ENCODE data around the gene GAB4. TPM values are rescaled to one million over a fixed set of nuclear protein-coding genes. Genes with fewer than 3 reads are reported as not detected.

GAB4 gene
- total and polyA plus RNA-seq, 10 of the 15 experiments (the other 5 are each of a cell fraction or from before 2014, with no cell fraction given) = not detected

GRCh38 chr22:16965560-16965959 is 42.5 kb downstream of the GAB4 start (continued):
- TF ChIP-seq MAX (IDR thresholded peaks at IDR 0.05; ENCODE audit: low read depth, low read length) (no peak), SMC3 (IDR thresholded peaks at IDR 0.05; ENCODE audit: borderline replicate concordance, low read length) (no peak), MTA2 (IDR thresholded peaks at IDR 0.05; ENCODE audit: low read depth) (no peak), ZBTB33 (IDR thresholded peaks at IDR 0.05) (no peak), RB1 (IDR thresholded peaks at IDR 0.05; ENCODE audit: borderline replicate concordance) (no peak), REST (IDR thresholded peaks at IDR 0.05; ENCODE audit: low read depth, low read length) (no peak)

DNA sequence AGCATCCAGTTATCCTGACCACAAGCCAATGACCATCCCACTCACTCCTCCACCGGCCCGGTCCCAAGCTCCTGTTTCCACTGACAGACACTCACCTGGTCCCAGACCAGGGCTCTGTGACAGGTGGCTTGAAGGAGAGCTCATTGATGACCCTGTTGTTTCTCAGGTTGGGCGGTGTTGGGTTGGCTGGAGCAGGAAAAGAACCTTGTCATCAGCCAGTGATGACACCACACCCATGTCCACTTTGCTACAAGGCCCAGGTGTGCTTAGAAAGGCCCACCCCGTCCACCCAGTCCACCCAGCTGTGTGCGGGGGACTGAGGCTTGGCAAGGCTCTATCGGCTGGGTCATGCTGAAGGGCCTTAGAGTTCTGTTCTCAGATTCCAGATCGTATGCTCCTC is 42.9 kb downstream of the GAB4 start:
- no peak overlapping the region for H3K4me3 ChIP-seq
- no peaks in the 10 kb centered on the region for H3K79me2 ChIP-seq (ENCODE audit: control insufficient read depth, insufficient read depth, low read length)
- no peak overlapping the region for H2AFZ ChIP-seq (ENCODE audit: control insufficient read depth, low read depth, low read length)
- ChIA-PET POLR2A (interaction anchor here (0.6 kb wide), 1 partner anchor 22 kb away, joined by 3 read pairs; no protein-coding TSS in a partner anchor), SMC1A (ENCODE audit: uncharacterized antibody, unreplicated experiment) (no interaction called here), CTCF (no interaction called here), RAD21 (ENCODE audit: unreplicated experiment) (interaction anchor here (0.8 kb wide), 1 partner anchor 537 kb away, joined by 3 read pairs; no protein-coding TSS in a partner anchor)
- no peaks in the 10 kb centered on the region for H3K27me3 ChIP-seq (replicated peaks in 1 of 2; ENCODE audit: control insufficient read depth in 2 of 2, insufficient read depth in 2 of 2, low read length in 1 of 2)
- no TSS peak for BruUV-seq (replicated peaks)
- H3K36me3 ChIP-seq (ENCODE audit: control insufficient read depth in 2 of 2, insufficient read depth in 2 of 2, low read length in 1 of 2) = no peaks in the 10 kb centered on the region
- H3K4me1 ChIP-seq (ENCODE audit: control insufficient read depth, insufficient read depth, low read length) = no peaks in the 10 kb centered on the region
- no peak for ATAC-seq
- no peak overlapping the region for H3K9ac ChIP-seq (ENCODE audit: control insufficient read depth, insufficient read depth, low read length)
- intact Hi-C loops (cut with micrococcal nuclease; ENCODE audit: unreplicated experiment) = no loop called here
- H3K9me3 ChIP-seq (replicated peaks; ENCODE audit: control insufficient read depth, insufficient read depth, low read length) = no peaks in the 10 kb centered on the region
- H4K20me1 ChIP-seq (ENCODE audit: control insufficient read depth, insufficient read depth) = no peaks in the 10 kb centered on the region
- no peak overlapping the region for H3K27ac ChIP-seq (ENCODE audit: control insufficient read depth, insufficient read depth)
- no peak overlapping the region for H3K4me2 ChIP-seq (ENCODE audit: control insufficient read depth, insufficient read depth)
- in situ Hi-C loops (cut with MboI) = no loop called here
- no peak for DNase-seq (ENCODE audit: low read depth, low spot score)
- WGBS (ENCODE audit: insufficient coverage, insufficient replicate concordance, low lambda C conversion rate, missing lambda C conversion rate) = 28% methylated on average over 7 of the region's 7 CpGs
- FAIRE-seq = no peak
- TF ChIP-seq POLR2A (IDR thresholded peaks at IDR 0.05; ENCODE audit: low read depth, low read length) (no peak), MTA2 (IDR thresholded peaks at IDR 0.05; ENCODE audit: low read depth) (no peak), SIX5 (IDR thresholded peaks at IDR 0.05; ENCODE audit: low read depth, low read length, severe bottlenecking) (no peak), PAX5 (IDR thresholded peaks at IDR 0.05; ENCODE audit: borderline replicate concordance, low read depth, low read length) (no peak), GABPA (IDR thresholded peaks at IDR 0.05; ENCODE audit: low read depth) (no peak), NR2C1 (IDR thresholded peaks at IDR 0.05) (no peak), NFYA (IDR thresholded peaks at IDR 0.05; ENCODE audit: borderline replicate concordance, low read depth, low read length) (no peak), SP1 (IDR thresholded peaks at IDR 0.05; ENCODE audit: low read depth, low read length) (no peak), NR2C2 (IDR thresholded peaks at IDR 0.05; ENCODE audit: borderline replicate concordance, control insufficient read depth, insufficient read length, low read depth) (no peak), IRF5 (IDR thresholded peaks at IDR 0.05; ENCODE audit: borderline replicate concordance) (no peak)
